ENCODE measurements around the gene SCART1. TPM values are rescaled to one million over a fixed set of nuclear protein-coding genes. Genes with fewer than 3 reads are reported as not detected.

SCART1 gene
- total and polyA plus RNA-seq, 10 of the 15 experiments (the other 5 are each of a cell fraction or from before 2014, with no cell fraction given) = 0.05 to 22.0 (median 0.58) TPM

DNA sequence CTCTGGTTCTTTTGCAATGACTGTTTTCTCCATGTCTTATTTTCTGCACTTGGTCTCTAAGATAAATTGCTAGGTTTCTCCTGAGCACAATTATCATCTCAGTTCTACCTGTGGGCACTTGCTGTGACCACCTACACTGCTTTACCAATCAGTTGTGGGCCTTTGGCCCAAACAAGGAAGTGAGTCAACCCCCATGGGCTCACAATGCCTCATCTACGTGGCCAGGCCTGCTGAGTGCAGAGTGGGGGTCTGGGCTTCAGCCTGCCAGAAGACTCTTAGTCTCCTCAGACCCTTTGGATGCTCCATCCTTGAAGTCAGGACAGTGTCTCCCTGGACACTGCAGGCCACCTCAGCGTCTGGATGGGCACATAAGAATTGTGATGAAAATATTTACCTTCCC, 20.3 kb downstream of the SCART1 start:
- H2AFZ ChIP-seq (ENCODE audit: control insufficient read depth, low read depth, low read length) = no peak overlapping the region
- H3K4me2 ChIP-seq (ENCODE audit: control insufficient read depth, insufficient read depth) = no peak overlapping the region
- no peaks in the 10 kb centered on the region for H3K36me3 ChIP-seq (ENCODE audit: control insufficient read depth in 2 of 2, insufficient read depth in 2 of 2, low read length in 1 of 2)
- BruUV-seq (replicated peaks) = no TSS peak
- no peak overlapping the region for H3K9ac ChIP-seq (ENCODE audit: control insufficient read depth, insufficient read depth, low read length)
- no peaks in the 10 kb centered on the region for H3K4me1 ChIP-seq (ENCODE audit: control insufficient read depth, insufficient read depth, low read length)
- WGBS (ENCODE audit: insufficient coverage, insufficient replicate concordance, low lambda C conversion rate, missing lambda C conversion rate) = 0% methylated on average over 2 of the region's 2 CpGs
- no peaks in the 10 kb centered on the region for H4K20me1 ChIP-seq (ENCODE audit: control insufficient read depth, insufficient read depth)
- no peaks in the 10 kb centered on the region; the same call in 2 of the 3 replicates for H3K9me3 ChIP-seq (replicated peaks; ENCODE audit: control insufficient read depth, insufficient read depth, low read length)
- intact Hi-C loops (cut with micrococcal nuclease; ENCODE audit: unreplicated experiment) (no loop called here), in situ Hi-C loops (cut with MboI) (no loop called here)
- POLR2A ChIA-PET = no interaction called here
- FAIRE-seq (no peak), DNase-seq (ENCODE audit: low read depth, low spot score) (no peak), ATAC-seq (no peak)
- RAD21 ChIA-PET (ENCODE audit: unreplicated experiment) = no interaction called here
- no peaks in the 10 kb centered on the region for H3K27me3 ChIP-seq (replicated peaks in 1 of 2; ENCODE audit: control insufficient read depth in 2 of 2, insufficient read depth in 2 of 2, low read length in 1 of 2)
- no peaks in the 10 kb centered on the region for H3K79me2 ChIP-seq (ENCODE audit: control insufficient read depth, insufficient read depth, low read length)
- CTCF ChIA-PET = no interaction called here
- no peak overlapping the region for H3K4me3 ChIP-seq
- no peak overlapping the region for H3K27ac ChIP-seq (ENCODE audit: control insufficient read depth, insufficient read depth)
- SMC1A ChIA-PET (ENCODE audit: uncharacterized antibody, unreplicated experiment) = no interaction called here
- no peak for TF ChIP-seq TAF1 (IDR thresholded peaks at IDR 0.05; ENCODE audit: borderline replicate concordance, low read depth, low read length)
- no peak for TF ChIP-seq WRNIP1 (IDR thresholded peaks at IDR 0.05; ENCODE audit: borderline replicate concordance, low read depth, low read length)
- no peak for TF ChIP-seq SP1 (IDR thresholded peaks at IDR 0.05; ENCODE audit: low read depth, low read length)
- TF ChIP-seq, protein P1, sequence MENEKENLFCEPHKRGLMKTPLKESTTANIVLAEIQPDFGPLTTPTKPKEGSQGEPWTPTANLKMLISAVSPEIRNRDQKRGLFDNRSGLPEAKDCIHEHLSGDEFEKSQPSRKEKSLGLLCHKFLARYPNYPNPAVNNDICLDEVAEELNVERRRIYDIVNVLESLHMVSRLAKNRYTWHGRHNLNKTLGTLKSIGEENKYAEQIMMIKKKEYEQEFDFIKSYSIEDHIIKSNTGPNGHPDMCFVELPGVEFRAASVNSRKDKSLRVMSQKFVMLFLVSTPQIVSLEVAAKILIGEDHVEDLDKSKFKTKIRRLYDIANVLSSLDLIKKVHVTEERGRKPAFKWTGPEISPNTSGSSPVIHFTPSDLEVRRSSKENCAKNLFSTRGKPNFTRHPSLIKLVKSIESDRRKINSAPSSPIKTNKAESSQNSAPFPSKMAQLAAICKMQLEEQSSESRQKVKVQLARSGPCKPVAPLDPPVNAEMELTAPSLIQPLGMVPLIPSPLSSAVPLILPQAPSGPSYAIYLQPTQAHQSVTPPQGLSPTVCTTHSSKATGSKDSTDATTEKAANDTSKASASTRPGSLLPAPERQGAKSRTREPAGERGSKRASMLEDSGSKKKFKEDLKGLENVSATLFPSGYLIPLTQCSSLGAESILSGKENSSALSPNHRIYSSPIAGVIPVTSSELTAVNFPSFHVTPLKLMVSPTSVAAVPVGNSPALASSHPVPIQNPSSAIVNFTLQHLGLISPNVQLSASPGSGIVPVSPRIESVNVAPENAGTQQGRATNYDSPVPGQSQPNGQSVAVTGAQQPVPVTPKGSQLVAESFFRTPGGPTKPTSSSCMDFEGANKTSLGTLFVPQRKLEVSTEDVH (IDR thresholded peaks at IDR 0.05; ENCODE audit: low read depth, partially characterized antibody) = no peak
- no peak for TF ChIP-seq JUNB (IDR thresholded peaks at IDR 0.05)
- TF ChIP-seq FOS (IDR thresholded peaks at IDR 0.05; ENCODE audit: borderline replicate concordance, extremely low read depth, insufficient read length) = no peak
- no peak for TF ChIP-seq ZNF274 (IDR thresholded peaks at IDR 0.05; ENCODE audit: insufficient read depth, insufficient read length)
- no peak for TF ChIP-seq NFIC (IDR thresholded peaks at IDR 0.05; ENCODE audit: low read depth, low read length)
- no peak for TF ChIP-seq SPI1 (IDR thresholded peaks at IDR 0.05; ENCODE audit: borderline replicate concordance, insufficient read depth, low read depth, low read length)
- TF ChIP-seq NFYB (IDR thresholded peaks at IDR 0.05; ENCODE audit: insufficient read depth, low read depth, low read length) = no peak
- TF ChIP-seq SMAD5 (IDR thresholded peaks at IDR 0.05; ENCODE audit: low read depth) = no peak
- no peak for TF ChIP-seq PAX5 (IDR thresholded peaks at IDR 0.05; ENCODE audit: borderline replicate concordance, low read depth, low read length)
